Activated T-cell treated with anti-CD3 and anti-CD28 coated beads for 4 hours (primary cell): ENCODE data around the gene KMT2C.

Experiments
- DNase-seq: peaks from one replicate; pipeline ENCODE4 v3.0.0-alpha.2; 2020

Gene KMT2C

GRCh38 chr7:152090747-152091146 lies 345.1 kb downstream of the KMT2C start:
- no peak for DNase-seq

GRCh38 chr7:152089183-152089582 lies 346.6 kb downstream of the KMT2C start:
- DNase-seq, result no peak

- no peak for DNase-seq
These were observed 349.3 kb downstream of the KMT2C start for GRCh38 chr7:152086513-152086912.

GRCh38 chr7:152085131-152085530 lies 350.7 kb downstream of the KMT2C start:
- no peak for DNase-seq
